Measurements from ENCODE around the gene TTC9B. TPM values are rescaled to one million over a fixed set of nuclear protein-coding genes. Genes with fewer than 3 reads are reported as not detected.

TTC9B gene
- total and polyA plus RNA-seq, 2 of the 13 experiments (the other 11 are each of a cell fraction or from before 2014, with no cell fraction given) = not detected

GRCh38 chr19:40190891-40191835 lies 27.0 kb downstream of the TTC9B start, which contains the start of gene MAP3K10 (continued):
- TF ChIP-seq, protein P1, sequence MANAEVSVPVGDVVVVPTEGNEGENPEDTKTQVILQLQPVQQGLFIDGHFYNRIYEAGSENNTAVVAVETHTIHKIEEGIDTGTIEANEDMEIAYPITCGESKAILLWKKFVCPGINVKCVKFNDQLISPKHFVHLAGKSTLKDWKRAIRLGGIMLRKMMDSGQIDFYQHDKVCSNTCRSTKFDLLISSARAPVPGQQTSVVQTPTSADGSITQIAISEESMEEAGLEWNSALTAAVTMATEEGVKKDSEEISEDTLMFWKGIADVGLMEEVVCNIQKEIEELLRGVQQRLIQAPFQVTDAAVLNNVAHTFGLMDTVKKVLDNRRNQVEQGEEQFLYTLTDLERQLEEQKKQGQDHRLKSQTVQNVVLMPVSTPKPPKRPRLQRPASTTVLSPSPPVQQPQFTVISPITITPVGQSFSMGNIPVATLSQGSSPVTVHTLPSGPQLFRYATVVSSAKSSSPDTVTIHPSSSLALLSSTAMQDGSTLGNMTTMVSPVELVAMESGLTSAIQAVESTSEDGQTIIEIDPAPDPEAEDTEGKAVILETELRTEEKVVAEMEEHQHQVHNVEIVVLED (CRISPR knock-in tag; IDR thresholded peaks at IDR 0.05; ENCODE audit: borderline replicate concordance) = peak; percentile 85
- TF ChIP-seq ZNF34 (CRISPR knock-in tag; IDR thresholded peaks at IDR 0.05; ENCODE audit: borderline replicate concordance) = peak; percentile 64; the same call in 1 of the 2 replicates
- peak; percentile 36; the same call in 1 of the 2 replicates for TF ChIP-seq HES4 (CRISPR knock-in tag; IDR thresholded peaks at IDR 0.05; ENCODE audit: borderline replicate concordance)
- TF ChIP-seq NKX3-1 (CRISPR knock-in tag; IDR thresholded peaks at IDR 0.05) = 0 out of 2 replicates have a peak, but pooled peaks have one; percentile 23
- 0 out of 2 replicates have a peak, but pooled peaks have one; percentile 48 for TF ChIP-seq NPAS2 (CRISPR knock-in tag; IDR thresholded peaks at IDR 0.05; ENCODE audit: borderline replicate concordance)
- TF ChIP-seq ZHX1 (CRISPR knock-in tag; IDR thresholded peaks at IDR 0.05; ENCODE audit: low read depth) = no peak
- no peak for TF ChIP-seq LCORL (IDR thresholded peaks at IDR 0.05)
- peak; percentile 84 for TF ChIP-seq LCORL (CRISPR knock-in tag; IDR thresholded peaks at IDR 0.05)
- TF ChIP-seq ZNF563 (CRISPR knock-in tag; IDR thresholded peaks at IDR 0.05) = peak; percentile 78
- no peak for TF ChIP-seq ZNF761 (CRISPR knock-in tag; conservative IDR thresholded peaks at IDR 0.05)
- TF ChIP-seq ZNF567 (CRISPR knock-in tag; IDR thresholded peaks at IDR 0.05; ENCODE audit: borderline replicate concordance) = no peak
- TF ChIP-seq CBX1 (IDR thresholded peaks at IDR 0.05; ENCODE audit: low read depth) = no peak
- TF ChIP-seq, protein P2, sequence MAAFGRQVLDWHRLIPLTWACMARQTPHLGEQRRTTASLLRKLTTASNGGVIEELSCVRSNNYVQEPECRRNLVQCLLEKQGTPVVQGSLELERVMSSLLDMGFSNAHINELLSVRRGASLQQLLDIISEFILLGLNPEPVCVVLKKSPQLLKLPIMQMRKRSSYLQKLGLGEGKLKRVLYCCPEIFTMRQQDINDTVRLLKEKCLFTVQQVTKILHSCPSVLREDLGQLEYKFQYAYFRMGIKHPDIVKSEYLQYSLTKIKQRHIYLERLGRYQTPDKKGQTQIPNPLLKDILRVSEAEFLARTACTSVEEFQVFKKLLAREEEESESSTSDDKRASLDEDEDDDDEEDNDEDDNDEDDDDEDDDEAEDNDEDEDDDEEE (CRISPR knock-in tag; IDR thresholded peaks at IDR 0.05) = peak; percentile 84
- TF ChIP-seq YY1 (IDR thresholded peaks at IDR 0.05; ENCODE audit: insufficient read depth, insufficient replicate concordance, low read depth, low read length) = peak; percentile 29
- TF ChIP-seq POLR2G (IDR thresholded peaks at IDR 0.05; ENCODE audit: low read depth, low read length) = no peak; the same call in 1 of the 2 replicates
- no peak for TF ChIP-seq HOXA7 (CRISPR knock-in tag; IDR thresholded peaks at IDR 0.05)
- no peak for TF ChIP-seq ZNF44 (CRISPR knock-in tag; IDR thresholded peaks at IDR 0.05)
- TF ChIP-seq ZBTB20 (CRISPR knock-in tag; IDR thresholded peaks at IDR 0.05; ENCODE audit: borderline replicate concordance, low read depth) = peak; percentile 58; the same call in 1 of the 2 replicates
- TF ChIP-seq ZC3H4 (CRISPR knock-in tag; IDR thresholded peaks at IDR 0.05; ENCODE audit: borderline replicate concordance) = no peak
- TF ChIP-seq SNAPC2 (CRISPR knock-in tag; IDR thresholded peaks at IDR 0.05) = no peak
- TF ChIP-seq, protein P3, sequence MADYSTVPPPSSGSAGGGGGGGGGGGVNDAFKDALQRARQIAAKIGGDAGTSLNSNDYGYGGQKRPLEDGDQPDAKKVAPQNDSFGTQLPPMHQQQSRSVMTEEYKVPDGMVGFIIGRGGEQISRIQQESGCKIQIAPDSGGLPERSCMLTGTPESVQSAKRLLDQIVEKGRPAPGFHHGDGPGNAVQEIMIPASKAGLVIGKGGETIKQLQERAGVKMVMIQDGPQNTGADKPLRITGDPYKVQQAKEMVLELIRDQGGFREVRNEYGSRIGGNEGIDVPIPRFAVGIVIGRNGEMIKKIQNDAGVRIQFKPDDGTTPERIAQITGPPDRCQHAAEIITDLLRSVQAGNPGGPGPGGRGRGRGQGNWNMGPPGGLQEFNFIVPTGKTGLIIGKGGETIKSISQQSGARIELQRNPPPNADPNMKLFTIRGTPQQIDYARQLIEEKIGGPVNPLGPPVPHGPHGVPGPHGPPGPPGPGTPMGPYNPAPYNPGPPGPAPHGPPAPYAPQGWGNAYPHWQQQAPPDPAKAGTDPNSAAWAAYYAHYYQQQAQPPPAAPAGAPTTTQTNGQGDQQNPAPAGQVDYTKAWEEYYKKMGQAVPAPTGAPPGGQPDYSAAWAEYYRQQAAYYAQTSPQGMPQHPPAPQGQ (CRISPR knock-in tag; IDR thresholded peaks at IDR 0.05; ENCODE audit: borderline replicate concordance) = no peak
